SU-DHL-6 (cell line): ENCODE data around the gene ACAP1.

Experiments used
- H2AFZ ChIP-seq: fragments of 200-600 bp; sonication (generic); 2 replicates; pipeline ENCODE4 v1.6.1; 2014; ENCODE audit warnings: low read depth, mild to moderate bottlenecking, moderate library complexity, mixed read lengths, antibody characterized with exemption, low read length; ENCODE audit not compliant: severe bottlenecking
- H3F3A ChIP-seq: fragments of 200-600 bp; shearing (Covaris generic); 2 replicates; pipeline ENCODE4 v1.6.0; 2016; ENCODE audit warnings: antibody characterized with exemption, mild to moderate bottlenecking; ENCODE audit not compliant: insufficient read depth
- H3K27ac ChIP-seq: fragments of 200-600 bp; sonication (generic); 2 replicates; pipeline ENCODE4 v1.5.1; 2016; ENCODE audit warnings: low read depth, mild to moderate bottlenecking, low read length, moderate library complexity, mixed read lengths
- H3K27me3 ChIP-seq: fragments of 200-600 bp; sonication (generic), shearing (Covaris generic); 2 replicates; pipeline ENCODE4 v1.6.0; 2014; ENCODE audit warnings: mild to moderate bottlenecking, low read length
- H3K36me3 ChIP-seq: fragments of 200-600 bp; sonication (generic); 2 replicates; pipeline ENCODE4 v1.6.1; 2014; ENCODE audit warnings: mild to moderate bottlenecking, low read length, mixed read lengths
- H3K4me2 ChIP-seq: fragments of 300-600, 200-600 bp; shearing (Covaris generic), sonication (generic); 2 replicates; pipeline ENCODE4 v1.6.0; 2014; ENCODE audit warnings: low read length, low read depth, mild to moderate bottlenecking; ENCODE audit not compliant: poor library complexity, severe bottlenecking
- H3K4me3 ChIP-seq: fragments of 200-600 bp; sonication (generic); 2 replicates; pipeline ENCODE4 v1.5.1; 2014; ENCODE audit warnings: antibody characterized with exemption, low read length, mild to moderate bottlenecking, mixed read lengths; ENCODE audit not compliant: insufficient read depth, poor library complexity, severe bottlenecking
- H3K79me2 ChIP-seq: fragments of 200-600 bp; sonication (generic); 2 replicates; pipeline ENCODE4 v1.6.1; 2014; ENCODE audit warnings: mild to moderate bottlenecking, low read length, moderate library complexity; ENCODE audit not compliant: insufficient read depth
- H3K9ac ChIP-seq: fragments of 200-600 bp; sonication (generic); 2 replicates; pipeline ENCODE4 v1.7.0; 2014; ENCODE audit warnings: mild to moderate bottlenecking, low read length
- H3K9me2 ChIP-seq: fragments of 200-600 bp; sonication (generic); replicated peaks from 2 replicates; pipeline ENCODE4 v1.6.1; 2014; ENCODE audit warnings: low read length; ENCODE audit not compliant: insufficient read depth
- H3K9me3 ChIP-seq: fragments of 200-600 bp; sonication (generic); 2 replicates; pipeline ENCODE4 v1.6.1; 2014; ENCODE audit warnings: low read length, mixed read lengths; ENCODE audit not compliant: insufficient read depth
- H4K20me1 ChIP-seq: fragments of 200-600 bp; sonication (generic); 2 replicates; pipeline ENCODE4 v1.6.1; 2014; ENCODE audit warnings: low read depth, mild to moderate bottlenecking, antibody characterized with exemption, low read length, moderate library complexity, mixed read lengths
- EZH2phosphoT487 ChIP-seq: fragments of 200-600 bp; sonication (generic), shearing (Covaris generic); conservative IDR thresholded peaks from 2 replicates; pipeline ENCODE4 v1.6.1; 2018; ENCODE audit warnings: mild to moderate bottlenecking, antibody characterized with exemption, low read length, moderate library complexity, mixed read lengths
- TF ChIP-seq, protein P1 (sequence below): fragments of 200-600 bp; sonication (generic); IDR thresholded peaks from one replicate; pipeline ENCODE4 v1.5.1; 2017; ENCODE audit warnings: antibody characterized with exemption, mild to moderate bottlenecking, low read length, moderate library complexity; ENCODE audit not compliant: insufficient read depth, poor library complexity, severe bottlenecking

The ACAP1 gene

DNA sequence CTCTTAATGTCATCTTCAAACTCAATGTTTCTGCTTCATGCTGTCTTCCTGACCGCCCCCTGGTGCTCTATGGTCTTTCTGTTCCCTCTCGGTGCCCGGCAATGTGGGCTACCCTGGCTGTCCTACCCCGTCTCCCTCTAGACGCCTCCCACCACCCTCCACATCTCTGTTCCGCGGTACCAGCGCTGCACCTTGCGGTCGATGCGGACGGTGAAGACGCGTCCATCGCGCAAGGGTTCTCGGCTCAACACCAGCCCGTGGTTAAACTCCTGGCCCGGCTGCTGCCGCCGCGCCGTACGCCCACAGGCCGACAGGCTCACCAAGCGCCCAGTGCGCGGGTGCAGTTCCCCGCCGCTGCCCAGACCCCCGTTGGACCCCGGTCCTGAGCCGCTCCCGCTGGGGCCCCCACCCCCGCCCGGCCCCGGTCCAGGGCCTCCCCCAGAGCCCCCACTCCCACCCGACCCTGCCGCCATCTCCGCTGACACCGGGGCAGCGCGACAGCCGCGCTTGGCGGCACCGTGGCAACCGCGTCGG is 7.4 kb upstream of the ACAP1 start, which contains the start of gene NEURL4:
Gene NEURL4 (minus strand): TSS at position 496 of the 534 bp plus-strand sequence. CDS start 23 bp downstream, at position 473.
- Histone ChIP-seq H3K79me2 (peaks cover 17% of the 10 kb centered on the region; the same call in 1 of the 2 replicates), H2AFZ (peak within 1 kb of the TSS; percentile 75), H4K20me1 (no peaks in the 10 kb centered on the region), H3K27me3 (no peaks in the 10 kb centered on the region), H3F3A (peaks cover 9% of the 10 kb centered on the region), H3K9ac (peak within 1 kb of the TSS; percentile 94), H3K4me2 (peak within 1 kb of the TSS; percentile 69), H3K36me3 (no peaks in the 10 kb centered on the region), H3K27ac (peak within 1 kb of the TSS; percentile 89), H3K4me3 (peak within 1 kb of the TSS; percentile 99), H3K9me3 (no peaks in the 10 kb centered on the region), H3K9me2 (no peaks in the 10 kb centered on the region)
- TF ChIP-seq, protein P1, sequence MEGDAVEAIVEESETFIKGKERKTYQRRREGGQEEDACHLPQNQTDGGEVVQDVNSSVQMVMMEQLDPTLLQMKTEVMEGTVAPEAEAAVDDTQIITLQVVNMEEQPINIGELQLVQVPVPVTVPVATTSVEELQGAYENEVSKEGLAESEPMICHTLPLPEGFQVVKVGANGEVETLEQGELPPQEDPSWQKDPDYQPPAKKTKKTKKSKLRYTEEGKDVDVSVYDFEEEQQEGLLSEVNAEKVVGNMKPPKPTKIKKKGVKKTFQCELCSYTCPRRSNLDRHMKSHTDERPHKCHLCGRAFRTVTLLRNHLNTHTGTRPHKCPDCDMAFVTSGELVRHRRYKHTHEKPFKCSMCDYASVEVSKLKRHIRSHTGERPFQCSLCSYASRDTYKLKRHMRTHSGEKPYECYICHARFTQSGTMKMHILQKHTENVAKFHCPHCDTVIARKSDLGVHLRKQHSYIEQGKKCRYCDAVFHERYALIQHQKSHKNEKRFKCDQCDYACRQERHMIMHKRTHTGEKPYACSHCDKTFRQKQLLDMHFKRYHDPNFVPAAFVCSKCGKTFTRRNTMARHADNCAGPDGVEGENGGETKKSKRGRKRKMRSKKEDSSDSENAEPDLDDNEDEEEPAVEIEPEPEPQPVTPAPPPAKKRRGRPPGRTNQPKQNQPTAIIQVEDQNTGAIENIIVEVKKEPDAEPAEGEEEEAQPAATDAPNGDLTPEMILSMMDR = no peak
- TF ChIP-seq EZH2phosphoT487 = no peak

DNA sequence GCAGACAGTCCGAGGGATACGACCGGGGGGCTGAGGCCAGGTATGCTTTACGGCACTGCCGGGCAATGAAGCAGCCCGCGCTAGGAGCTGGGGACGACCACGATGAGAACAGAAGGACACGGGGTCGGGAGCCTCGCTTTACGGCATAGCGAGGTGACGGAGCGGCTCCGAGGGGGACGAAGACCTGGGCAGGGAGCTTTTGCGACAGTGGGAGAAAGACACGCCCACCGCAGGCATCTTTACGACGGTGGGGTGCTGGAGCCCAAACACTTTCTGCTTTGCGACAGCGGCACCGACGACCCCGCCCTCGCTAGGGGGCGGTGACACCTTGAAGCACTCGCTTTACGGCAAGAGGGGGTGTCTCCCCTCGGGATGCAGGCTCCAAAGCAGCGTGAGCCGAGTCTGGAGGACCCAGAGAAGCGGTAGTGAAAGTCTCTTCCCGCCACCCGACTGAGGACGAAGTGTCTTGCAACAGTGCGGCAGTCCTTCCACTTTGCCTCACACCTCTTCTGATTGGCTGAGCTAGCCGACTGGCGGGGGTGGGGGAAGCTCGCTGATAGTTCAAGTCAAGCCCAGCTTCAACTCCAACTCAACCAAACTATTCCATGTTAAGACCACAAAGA is 6.8 kb upstream of the ACAP1 start:
- Histone ChIP-seq H2AFZ (peak overlapping the region; percentile 75), H3K27me3 (no peaks in the 10 kb centered on the region), H3K4me3 (peak overlapping the region; percentile 99), H3K4me2 (peak overlapping the region; percentile 69), H3K9me3 (no peaks in the 10 kb centered on the region), H3K9me2 (no peaks in the 10 kb centered on the region), H3F3A (peaks cover 9% of the 10 kb centered on the region), H3K79me2 (peaks cover 17% of the 10 kb centered on the region; the same call in 1 of the 2 replicates), H4K20me1 (no peaks in the 10 kb centered on the region), H3K27ac (peak overlapping the region; percentile 89), H3K36me3 (no peaks in the 10 kb centered on the region), H3K9ac (peak overlapping the region; percentile 94)
- TF ChIP-seq, protein P1 = no peak
- TF ChIP-seq EZH2phosphoT487 = no peak

DNA sequence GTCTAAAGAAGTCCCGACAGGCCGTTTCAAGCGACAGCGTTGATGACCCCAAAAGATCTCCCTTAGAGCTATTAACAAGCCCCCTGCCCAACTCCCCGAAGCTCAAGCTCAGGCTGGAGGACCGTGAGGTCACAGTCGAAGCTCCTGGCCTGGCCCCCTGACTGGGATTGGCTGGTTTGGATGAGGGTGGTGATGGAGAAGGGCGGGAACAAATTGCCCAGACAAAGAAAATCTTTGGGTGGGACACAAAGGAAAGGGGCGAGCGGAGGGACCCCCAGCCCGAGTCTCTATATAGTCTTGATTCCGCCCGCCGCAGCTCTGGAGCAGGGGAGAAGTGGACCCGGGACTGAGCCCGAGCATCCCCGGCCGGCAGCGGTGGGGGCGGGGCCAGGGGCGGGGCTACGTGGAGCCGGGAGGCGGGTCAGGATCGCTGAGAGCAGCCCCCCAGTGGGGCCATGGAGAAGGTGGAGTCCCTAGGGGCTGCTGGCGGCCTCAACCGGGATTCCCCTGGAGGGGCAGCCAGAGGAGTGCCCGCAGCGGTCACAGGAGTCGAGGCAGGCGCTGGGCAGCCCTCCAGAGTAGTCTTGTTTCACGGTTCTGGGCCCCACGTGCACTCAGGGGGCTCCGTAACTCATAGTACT is 6.2 kb upstream of the ACAP1 start:
- H3K4me2 ChIP-seq = peak overlapping the region; percentile 69
- TF ChIP-seq, protein P1 = no peak
- no peak for TF ChIP-seq EZH2phosphoT487
- peak overlapping the region; percentile 99 for H3K4me3 ChIP-seq
- peak overlapping the region; percentile 89 for H3K27ac ChIP-seq
- H3K27me3 ChIP-seq = no peaks in the 10 kb centered on the region
- no peaks in the 10 kb centered on the region for H3K9me2 ChIP-seq
- H3K79me2 ChIP-seq = peaks cover 17% of the 10 kb centered on the region; the same call in 1 of the 2 replicates
- no peaks in the 10 kb centered on the region for H3K36me3 ChIP-seq
- H2AFZ ChIP-seq = peak overlapping the region; percentile 50
- no peaks in the 10 kb centered on the region for H4K20me1 ChIP-seq
- H3K9ac ChIP-seq = peak overlapping the region; percentile 94
- peaks cover 9% of the 10 kb centered on the region for H3F3A ChIP-seq
- H3K9me3 ChIP-seq = no peaks in the 10 kb centered on the region
